Keratinocyte (primary cell): ENCODE results near the gene AFF2. TPM values are rescaled to one million over a fixed set of nuclear protein-coding genes. Genes with fewer than 3 reads are reported as not detected.

Source experiments
- DNase-seq: peaks from one replicate; pipeline ENCODE4 v3.0.0-alpha.2; 2011; ENCODE audit warnings: low read depth, missing footprints, low spot score
- FAIRE-seq: peaks from 2 replicates; lab custom pipeline; 2011; peaks lifted over from hg19 to GRCh38; lab: Jason Lieb, UNC
- H2AFZ ChIP-seq: 2 replicates; pipeline ENCODE4 v1.6.0; 2012; ENCODE audit warnings: low read length, control low read depth, inconsistent platforms; ENCODE audit not compliant: control insufficient read depth
- H3K27ac ChIP-seq: 2 replicates; pipeline ENCODE4 v1.5.1; 2011; ENCODE audit warnings: low read length; ENCODE audit not compliant: control insufficient read depth, insufficient read depth
- H3K27me3 ChIP-seq: 3 replicates; pipeline ENCODE4 v1.6.0; 2011; ENCODE audit warnings: low read length; ENCODE audit not compliant: control insufficient read depth, insufficient read depth; ENCODE audit errors: extremely low read depth
- H3K36me3 ChIP-seq, 2 experiments: 2 replicates in 1 of 2; 3 replicates in 1 of 2; pipeline ENCODE4 v1.5.1; 2011; ENCODE audit warnings: low read length in 2 of 2, mild to moderate bottlenecking in 1 of 2; ENCODE audit not compliant: control insufficient read depth in 2 of 2, insufficient read depth in 2 of 2; ENCODE audit errors: extremely low read depth in 1 of 2
- H3K4me1 ChIP-seq: 3 replicates; pipeline ENCODE4 v1.5.1; 2011; ENCODE audit warnings: low read length; ENCODE audit not compliant: control insufficient read depth, insufficient read depth; ENCODE audit errors: extremely low read depth
- H3K4me2 ChIP-seq: 3 replicates; pipeline ENCODE4 v1.6.0; 2011; ENCODE audit warnings: low read depth, low read length; ENCODE audit not compliant: control insufficient read depth, insufficient read depth; ENCODE audit errors: extremely low read depth
- H3K4me3 ChIP-seq, 3 experiments: fragments of 200-600 bp in 1 of 3; sonication (generic) in 1 of 3; 2 replicates in 2 of 3; 3 replicates in 1 of 3; pipeline ENCODE4 v1.5.1; 2011 to 2016; ENCODE audit warnings: low read length in 3 of 3, mild to moderate bottlenecking in 3 of 3, control low read depth in 2 of 3, inconsistent platforms in 1 of 3, low read depth in 1 of 3, mixed read lengths in 1 of 3, mixed run types in 1 of 3, moderate library complexity in 1 of 3; ENCODE audit not compliant: control insufficient read depth in 2 of 3, insufficient read depth in 2 of 3; ENCODE audit errors: extremely low read depth in 1 of 3
- H3K79me2 ChIP-seq: 2 replicates; pipeline ENCODE4 v1.6.0; 2012; ENCODE audit warnings: low read length; ENCODE audit not compliant: control insufficient read depth, insufficient read depth
- H3K9ac ChIP-seq: 3 replicates; pipeline ENCODE4 v1.6.0; 2011; ENCODE audit warnings: low read length; ENCODE audit not compliant: control insufficient read depth, insufficient read depth; ENCODE audit errors: extremely low read depth
- H3K9me1 ChIP-seq: 3 replicates; pipeline ENCODE4 v1.6.0; 2011; ENCODE audit warnings: low read length; ENCODE audit not compliant: control insufficient read depth, insufficient read depth; ENCODE audit errors: extremely low read depth
- H3K9me3 ChIP-seq: 2 replicates; pipeline ENCODE4 v1.5.1; 2012; ENCODE audit warnings: low read depth, low read length; ENCODE audit not compliant: control insufficient read depth
- H4K20me1 ChIP-seq: 3 replicates; pipeline ENCODE4 v1.6.0; 2011; ENCODE audit warnings: low read length; ENCODE audit not compliant: control insufficient read depth, insufficient read depth; ENCODE audit errors: extremely low read depth
- CTCF ChIP-seq, 3 experiments: IDR thresholded peaks in 1 of 3; conservative IDR thresholded peaks in 1 of 3; optimal IDR thresholded peaks in 1 of 3; 2 replicates in 2 of 3; 3 replicates in 1 of 3; pipeline versions ENCODE3 to v1.5.1; 2011; ENCODE audit warnings: low read length in 3 of 3, mild to moderate bottlenecking in 3 of 3, moderate library complexity in 2 of 3, control low read depth in 1 of 3, inconsistent platforms in 1 of 3; ENCODE audit not compliant: insufficient read depth in 2 of 3; ENCODE audit errors: extremely low read depth in 1 of 3
- EZH2 ChIP-seq: IDR thresholded peaks from one replicate; pipeline ENCODE4 v1.6.1; 2012; ENCODE audit warnings: inconsistent platforms, mild to moderate bottlenecking, low read length, moderate library complexity
- dilution Hi-C: fragments of 300-500 bp; cut with MboI; formaldehyde crosslinking; loops from one replicate; pipeline ENCODE4 v1.7.0; 2020; ENCODE audit warnings: low sequenced_read_pairs; ENCODE audit not compliant: extremely low pct_ligation_motif_present
- polyA plus RNA-seq, 5 experiments: library from polyadenylated mRNA; depleted of rRNA in 3 of 5; stranded (reverse) in 3 of 5; stranded (forward) in 1 of 5; unstranded in 1 of 5; fragments of >200 nt; gene quantifications; 1 replicate in 1 of 5; 2 replicates in 3 of 5; 3 replicates in 1 of 5; pipeline versions ENCODE4 v1.2.1 to v1.2.3, GENCODE V29; 2011 to 2012; ENCODE audit warnings: missing spikeins in 2 of 5, low read depth in 1 of 5, low replicate concordance in 1 of 5

AFF2 gene
- polyA plus RNA-seq, 1 donor (not counting 4 experiments of a cell fraction or from before 2014, with no cell fraction given) = 0.01 TPM

DNA sequence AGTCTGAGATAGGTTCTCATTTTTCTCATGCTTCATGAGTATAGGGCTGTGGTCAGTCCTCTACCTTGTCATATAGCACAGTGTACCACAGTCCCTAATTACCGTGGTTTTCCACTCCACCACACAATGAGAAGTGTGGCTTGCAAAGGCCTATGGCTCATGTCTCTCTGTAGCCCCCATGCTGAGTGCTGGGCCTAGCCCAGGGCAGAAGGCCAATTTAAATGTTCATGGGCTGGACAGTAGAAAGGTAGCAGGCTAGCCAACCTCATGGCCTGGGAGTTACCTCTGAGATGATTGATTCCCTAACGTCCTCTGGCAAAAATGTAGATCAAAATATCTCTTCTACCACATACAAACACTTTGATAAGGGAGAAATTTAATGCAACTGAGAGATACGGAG is 222.5 kb downstream of the AFF2 start:
- Histone ChIP-seq H3K27ac (no peak overlapping the region), H3K9ac (no peak overlapping the region), H2AFZ (no peak overlapping the region), H3K9me1 (no peaks in the 10 kb centered on the region), H3K4me3 (no peak overlapping the region), H3K4me1 (no peaks in the 10 kb centered on the region), H3K36me3 (no peaks in the 10 kb centered on the region), H3K9me3 (peaks cover 2% of the 10 kb centered on the region), H4K20me1 (no peaks in the 10 kb centered on the region), H3K79me2 (no peaks in the 10 kb centered on the region), H3K4me2 (no peak overlapping the region), H3K27me3 (no peaks in the 10 kb centered on the region)
- no peak for DNase-seq
- dilution Hi-C loops = no loop called here
- no peak for TF ChIP-seq CTCF (optimal IDR thresholded peaks at IDR 0.05 in 1 of 3, IDR thresholded peaks at IDR 0.05 in 1 of 3, conservative IDR thresholded peaks at IDR 0.05 in 1 of 3; ENCODE audit: extremely low read depth in 1 of 3, insufficient read depth in 2 of 3, low read length in 3 of 3)
- no peak for TF ChIP-seq EZH2
- FAIRE-seq = no peak

DNA sequence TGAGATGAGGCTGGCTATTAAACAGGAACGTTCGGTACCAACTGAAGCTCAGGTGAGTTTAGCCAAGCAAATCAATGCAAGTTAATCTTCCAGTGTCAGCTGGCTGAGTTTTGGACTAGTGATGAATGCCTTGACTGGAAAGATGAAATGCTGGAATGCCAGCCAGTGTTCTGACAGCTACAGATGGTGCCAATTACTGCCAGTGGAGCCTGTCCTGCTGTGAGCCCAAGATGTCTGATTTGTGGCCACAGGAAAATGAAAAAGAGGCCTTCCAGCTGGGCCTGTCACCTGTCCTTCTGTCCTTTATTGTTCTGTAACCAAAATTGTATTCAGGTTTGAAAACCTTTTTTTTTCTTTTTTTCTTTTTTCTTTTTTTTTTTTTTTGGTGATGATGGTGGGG is 223.1 kb downstream of the AFF2 start:
- Histone ChIP-seq H3K36me3 (no peaks in the 10 kb centered on the region), H3K27me3 (no peaks in the 10 kb centered on the region), H3K27ac (no peak overlapping the region), H3K4me2 (no peak overlapping the region), H3K4me3 (no peak overlapping the region), H4K20me1 (no peaks in the 10 kb centered on the region), H3K4me1 (no peaks in the 10 kb centered on the region), H3K79me2 (no peaks in the 10 kb centered on the region), H3K9me3 (peaks cover 2% of the 10 kb centered on the region), H2AFZ (no peak overlapping the region), H3K9ac (no peak overlapping the region), H3K9me1 (no peaks in the 10 kb centered on the region)
- TF ChIP-seq CTCF (optimal IDR thresholded peaks at IDR 0.05 in 1 of 3, IDR thresholded peaks at IDR 0.05 in 1 of 3, conservative IDR thresholded peaks at IDR 0.05 in 1 of 3; ENCODE audit: extremely low read depth in 1 of 3, insufficient read depth in 2 of 3, low read length in 3 of 3) (no peak), EZH2 (no peak)
- dilution Hi-C loops = no loop called here
- FAIRE-seq (no peak), DNase-seq (no peak)
